ENCODE data around the gene WNT8B.

- no peak for TF ChIP-seq CTCF (conservative IDR thresholded peaks at IDR 0.05; ENCODE audit: low read length)
- TF ChIP-seq EZH2phosphoT487 (IDR thresholded peaks at IDR 0.05; ENCODE audit: borderline replicate concordance, low read depth, low read length) = no peak
Observed at GRCh38 chr10:100485801-100486495, 23.1 kb downstream of the WNT8B start.
